Bronchial epithelial cell (primary cell): ENCODE data around the gene ATG16L2. TPM values are rescaled to one million over a fixed set of nuclear protein-coding genes. Genes with fewer than 3 reads are reported as not detected.
"Not testable (repeated sequence)": the region's sequence is repeated elsewhere in the genome, so short reads cannot be mapped to it uniquely, and the experiment has no call there.

Experiments used
- DNase-seq: peaks from one replicate; pipeline ENCODE4 v3.0.0-alpha.2; 2010; ENCODE audit warnings: low read depth
- FAIRE-seq: peaks from 2 replicates; lab custom pipeline; 2011; peaks lifted over from hg19 to GRCh38; lab: Jason Lieb, UNC
- H3K27me3 ChIP-seq: 2 replicates; pipeline ENCODE4 v1.5.1; 2011; ENCODE audit warnings: low read length; ENCODE audit not compliant: control insufficient read depth, insufficient read depth
- H3K36me3 ChIP-seq: 2 replicates; pipeline ENCODE4 v1.5.1; 2011; ENCODE audit warnings: low read length; ENCODE audit not compliant: control insufficient read depth, insufficient read depth
- H3K4me3 ChIP-seq: 2 replicates; pipeline ENCODE4 v1.5.1; 2011; ENCODE audit warnings: mild to moderate bottlenecking, low read depth, low read length, control low read depth
- CTCF ChIP-seq: IDR thresholded peaks from 2 replicates; pipeline ENCODE4 v1.5.1; 2011; ENCODE audit warnings: mild to moderate bottlenecking, moderate library complexity, low read length, control low read depth, inconsistent platforms; ENCODE audit not compliant: insufficient read depth, severe bottlenecking
- total RNA-seq: library from RNA; depleted of rRNA; stranded (reverse); fragments of >200 nt; gene quantifications from 2 replicates; pipeline ENCODE4 v1.2.1, GENCODE V29; 2014

Gene ATG16L2
- total RNA-seq, 1 donor from 2014 or later, result 5.3 TPM

GRCh38 chr11:72851726-72852125, 37.5 kb downstream of the ATG16L2 start:
- DNase-seq (no peak), FAIRE-seq (no peak)
- Histone ChIP-seq H3K4me3 (no peak overlapping the region), H3K36me3 (no peaks in the 10 kb centered on the region), H3K27me3 (no peaks in the 10 kb centered on the region)
- no peak for TF ChIP-seq CTCF

GRCh38 chr11:72856065-72856464, 41.9 kb downstream of the ATG16L2 start:
- no peak for FAIRE-seq

GRCh38 chr11:72856551-72857345, 42.5 kb downstream of the ATG16L2 start:
- H3K4me3 ChIP-seq, result no peak overlapping the region
- FAIRE-seq (no peak), DNase-seq (no peak)
- TF ChIP-seq CTCF, result no peak
- no peaks in the 10 kb centered on the region for H3K27me3 ChIP-seq
- no peaks in the 10 kb centered on the region for H3K36me3 ChIP-seq

More at GRCh38 chr11:72856065-72856464, 41.9 kb downstream of the ATG16L2 start:
- no peak for DNase-seq
- H3K27me3 ChIP-seq, result no peaks in the 10 kb centered on the region
- H3K36me3 ChIP-seq, result no peaks in the 10 kb centered on the region
- no peak for TF ChIP-seq CTCF
- no peak overlapping the region for H3K4me3 ChIP-seq

GRCh38 chr11:72858267-72858666, 44.1 kb downstream of the ATG16L2 start:
- not testable (repeated sequence) for H3K27me3 ChIP-seq, H3K4me3 ChIP-seq, FAIRE-seq, H3K36me3 ChIP-seq, DNase-seq

GRCh38 chr11:72859126-72859525, 44.9 kb downstream of the ATG16L2 start:
- no peak for FAIRE-seq
- no peak for TF ChIP-seq CTCF
- Histone ChIP-seq H3K36me3 (no peaks in the 10 kb centered on the region), H3K4me3 (no peak overlapping the region), H3K27me3 (no peaks in the 10 kb centered on the region)
- peak; percentile 23 for DNase-seq

- H3K27me3 ChIP-seq, result no peaks in the 10 kb centered on the region
- no peaks in the 10 kb centered on the region for H3K36me3 ChIP-seq
- TF ChIP-seq CTCF, result no peak
- H3K4me3 ChIP-seq, result no peak overlapping the region
- FAIRE-seq, result no peak
- no peak for DNase-seq
Observed at GRCh38 chr11:72860010-72860409, 45.8 kb downstream of the ATG16L2 start.
